ENCODE measurements around the gene AHNAK2.

GRCh38 chr14:104942586-104942985, 35.6 kb downstream of the AHNAK2 start:
- TF ChIP-seq CTCF (IDR thresholded peaks at IDR 0.05; ENCODE audit: insufficient read depth, low read length): no peak
- no peak for TF ChIP-seq POLR2AphosphoS5 (IDR thresholded peaks at IDR 0.05; ENCODE audit: low read depth)
- no peak for TF ChIP-seq REST (IDR thresholded peaks at IDR 0.05; ENCODE audit: insufficient replicate concordance, low read depth)

All from HL-60 (cell line).